ENCODE data around the gene ANAPC1.

GRCh38 chr2:111919794-111920608 is 36.0 kb upstream of the ANAPC1 start:
- TF ChIP-seq EZH2phosphoT487 (IDR thresholded peaks at IDR 0.05; ENCODE audit: low read depth) = no peak
- no peak for TF ChIP-seq CTCF (IDR thresholded peaks at IDR 0.05; ENCODE audit: low read depth, low read length)

Measured in OCI-LY3 (cell line).